ENCODE data around the gene RHEX.

DNA sequence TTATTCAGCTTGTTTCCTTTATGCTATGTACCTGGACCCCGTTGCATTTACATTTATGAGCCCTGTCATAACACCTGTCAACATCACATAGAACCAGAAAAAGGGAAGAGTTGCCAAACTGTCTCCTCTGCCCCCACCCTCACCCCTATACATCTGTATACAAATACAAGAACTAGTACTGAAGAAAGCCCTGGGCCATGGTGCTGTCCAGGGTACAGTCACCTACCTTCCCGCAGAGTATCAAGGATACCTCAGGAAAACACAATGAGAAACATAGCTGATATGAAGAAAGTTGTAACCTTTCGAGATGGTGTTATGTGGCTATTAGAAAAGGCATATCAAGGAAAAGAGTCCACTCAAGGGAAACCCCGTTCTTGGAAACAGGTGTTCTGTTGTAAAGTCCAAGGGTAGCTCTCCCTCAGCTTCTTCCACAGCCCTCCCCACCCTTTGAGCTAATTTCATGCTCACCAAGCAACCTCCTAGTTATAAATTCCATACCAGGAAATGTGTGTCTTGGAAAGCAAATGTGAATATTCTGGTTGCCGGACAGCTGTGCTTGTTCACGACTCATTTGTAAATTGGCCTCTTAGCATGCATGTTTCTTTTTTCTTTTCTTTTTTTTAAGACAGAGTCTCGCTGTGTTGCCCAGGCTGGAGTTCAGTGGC lies 80.9 kb downstream of the RHEX start:
- TF ChIP-seq, protein P1, sequence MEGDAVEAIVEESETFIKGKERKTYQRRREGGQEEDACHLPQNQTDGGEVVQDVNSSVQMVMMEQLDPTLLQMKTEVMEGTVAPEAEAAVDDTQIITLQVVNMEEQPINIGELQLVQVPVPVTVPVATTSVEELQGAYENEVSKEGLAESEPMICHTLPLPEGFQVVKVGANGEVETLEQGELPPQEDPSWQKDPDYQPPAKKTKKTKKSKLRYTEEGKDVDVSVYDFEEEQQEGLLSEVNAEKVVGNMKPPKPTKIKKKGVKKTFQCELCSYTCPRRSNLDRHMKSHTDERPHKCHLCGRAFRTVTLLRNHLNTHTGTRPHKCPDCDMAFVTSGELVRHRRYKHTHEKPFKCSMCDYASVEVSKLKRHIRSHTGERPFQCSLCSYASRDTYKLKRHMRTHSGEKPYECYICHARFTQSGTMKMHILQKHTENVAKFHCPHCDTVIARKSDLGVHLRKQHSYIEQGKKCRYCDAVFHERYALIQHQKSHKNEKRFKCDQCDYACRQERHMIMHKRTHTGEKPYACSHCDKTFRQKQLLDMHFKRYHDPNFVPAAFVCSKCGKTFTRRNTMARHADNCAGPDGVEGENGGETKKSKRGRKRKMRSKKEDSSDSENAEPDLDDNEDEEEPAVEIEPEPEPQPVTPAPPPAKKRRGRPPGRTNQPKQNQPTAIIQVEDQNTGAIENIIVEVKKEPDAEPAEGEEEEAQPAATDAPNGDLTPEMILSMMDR (IDR thresholded peaks at IDR 0.05) = no peak
- no peak for TF ChIP-seq EZH2 (IDR thresholded peaks at IDR 0.05; ENCODE audit: borderline replicate concordance, insufficient read depth, low read depth, low read length, poor library complexity, severe bottlenecking)
